ENCODE data around the gene ADPRH. TPM values are rescaled to one million over a fixed set of nuclear protein-coding genes. Genes with fewer than 3 reads are reported as not detected.
"Not testable (repeated sequence)": the region's sequence is repeated elsewhere in the genome, so short reads cannot be mapped to it uniquely, and the experiment has no call there.

ADPRH gene
- total RNA-seq, 2 donors from 2014 or later = 2.3 to 2.9 TPM

- ATAC-seq (no peak), DNase-seq (no peak)
- intact Hi-C loops (cut with DNase I, micrococcal nuclease) = no loop called here
These were observed 11.4 kb downstream of the ADPRH start for GRCh38 chr3:119590706-119591105.

GRCh38 chr3:119592861-119593260 is 13.6 kb downstream of the ADPRH start:
- intact Hi-C loops (cut with DNase I, micrococcal nuclease) = no loop called here
- DNase-seq = no peak

GRCh38 chr3:119594066-119594465 is 14.8 kb downstream of the ADPRH start:
- DNase-seq (no peak), ATAC-seq (no peak)
- intact Hi-C loops (cut with DNase I, micrococcal nuclease) = no loop called here

More at GRCh38 chr3:119592861-119593260, 13.6 kb downstream of the ADPRH start:
- ATAC-seq = no peak

- intact Hi-C loops (cut with DNase I, micrococcal nuclease); ATAC-seq: not testable (repeated sequence)
These were observed 15.6 kb downstream of the ADPRH start for GRCh38 chr3:119594929-119595328.

GRCh38 chr3:119595639-119596334 is 16.5 kb downstream of the ADPRH start:
- DNase-seq (no peak), ATAC-seq (no peak)
- intact Hi-C loops (cut with DNase I, micrococcal nuclease) = no loop called here

More at GRCh38 chr3:119594929-119595328, 15.6 kb downstream of the ADPRH start:
- DNase-seq = not testable (repeated sequence)

- intact Hi-C loops (cut with DNase I, micrococcal nuclease) = no loop called here
- no peak for DNase-seq
- ATAC-seq = no peak
These were observed 17.1 kb downstream of the ADPRH start for GRCh38 chr3:119596398-119596797.

GRCh38 chr3:119597548-119598288 is 18.4 kb downstream of the ADPRH start, which contains the start of gene PLA1A:
Gene PLA1A, plus strand, starts transcription at chr3:119597885. Its CDS starts 29 bp downstream, at chr3:119597914.
- ATAC-seq (peak; percentile 74), DNase-seq (no peak)
- intact Hi-C loops (cut with DNase I, micrococcal nuclease) = no loop called here

GRCh38 chr3:119598410-119599098 is 19.3 kb downstream of the ADPRH start:
- intact Hi-C loops (cut with DNase I, micrococcal nuclease) = no loop called here
- no peak for ATAC-seq
- no peak for DNase-seq

GRCh38 chr3:119599558-119600174 is 20.4 kb downstream of the ADPRH start:
- ATAC-seq = no peak
- intact Hi-C loops (cut with DNase I, micrococcal nuclease) = no loop called here
- no peak for DNase-seq

- intact Hi-C loops (cut with DNase I, micrococcal nuclease) = no loop called here
- ATAC-seq (no peak), DNase-seq (peak in 1 of 2 donors; percentile 14)
These were observed 21.4 kb downstream of the ADPRH start for GRCh38 chr3:119600732-119601131.

GRCh38 chr3:119601154-119601553 is 21.9 kb downstream of the ADPRH start:
- DNase-seq (no peak), ATAC-seq (no peak)
- intact Hi-C loops (cut with DNase I, micrococcal nuclease) = no loop called here

GRCh38 chr3:119602676-119603075 is 23.4 kb downstream of the ADPRH start:
- DNase-seq (no peak), ATAC-seq (no peak)
- intact Hi-C loops (cut with DNase I, micrococcal nuclease) = no loop called here

GRCh38 chr3:119604878-119605277 is 25.6 kb downstream of the ADPRH start:
- intact Hi-C loops (cut with DNase I, micrococcal nuclease) = no loop called here
- no peak for DNase-seq

GRCh38 chr3:119608405-119609000 is 29.2 kb downstream of the ADPRH start:
- intact Hi-C loops (cut with DNase I, micrococcal nuclease) = no loop called here
- no peak for DNase-seq
- ATAC-seq = no peak

More at GRCh38 chr3:119604878-119605277, 25.6 kb downstream of the ADPRH start:
- ATAC-seq = no peak

- no peak for DNase-seq
- intact Hi-C loops (cut with DNase I, micrococcal nuclease) = no loop called here
- no peak for ATAC-seq
These were observed 30.0 kb downstream of the ADPRH start for GRCh38 chr3:119609301-119609700.

- DNase-seq (no peak), ATAC-seq (no peak)
- intact Hi-C loops (cut with DNase I, micrococcal nuclease) = no loop called here
These were observed 32.4 kb downstream of the ADPRH start for GRCh38 chr3:119611664-119612063.

GRCh38 chr3:119613201-119613600 is 33.9 kb downstream of the ADPRH start:
- no peak for DNase-seq

GRCh38 chr3:119613872-119614271 is 34.6 kb downstream of the ADPRH start:
- DNase-seq = no peak
- intact Hi-C loops (cut with DNase I, micrococcal nuclease) = no loop called here
- ATAC-seq = no peak

More at GRCh38 chr3:119613201-119613600, 33.9 kb downstream of the ADPRH start:
- ATAC-seq = no peak
- intact Hi-C loops (cut with DNase I, micrococcal nuclease) = no loop called here

- ATAC-seq (no peak), DNase-seq (no peak)
- intact Hi-C loops (cut with DNase I, micrococcal nuclease) = no loop called here
These were observed 36.8 kb downstream of the ADPRH start for GRCh38 chr3:119616056-119616455.
